Activated naive CD8-positive, alpha-beta T cell treated with anti-CD3 and anti-CD28 coated beads, Interleukin-2, amount 10 ng/mL, durations not matched to agents 7 days and 5 days (primary cell): ENCODE data around the gene CORO1C. TPM values are rescaled to one million over a fixed set of nuclear protein-coding genes. Genes with fewer than 3 reads are reported as not detected.

Source experiments
- ATAC-seq: fragments of 150-1000 bp; cut with Tn5 transposase; one replicate; pipeline ENCODE4 v1.10.0; 2021; ENCODE audit warnings: low read depth, moderate library complexity
- POLR2A ChIA-PET: fragments of 350-600 bp; sonication (Branson Sonifier 250); formaldehyde crosslinking; loops from one replicate; lab custom pipeline; 2021; ENCODE audit warnings: antibody characterized with exemption; lab: Charles Lee
- DNase-seq: peaks from one replicate; pipeline ENCODE4 v3.0.0; 2021
- H3K27ac Mint-ChIP-seq: one replicate; pipeline ENCODE4 v1.8.0; 2022; ENCODE audit warnings: mild to moderate bottlenecking, mixed read lengths
- H3K27me3 Mint-ChIP-seq: one replicate; pipeline ENCODE4 v1.8.0; 2022; ENCODE audit warnings: mild to moderate bottlenecking, moderate library complexity, mixed read lengths
- H3K36me3 Mint-ChIP-seq: one replicate; pipeline ENCODE4 v1.8.0; 2021; ENCODE audit warnings: mild to moderate bottlenecking, mixed read lengths
- H3K4me1 Mint-ChIP-seq: one replicate; pipeline ENCODE4 v1.8.0; 2021; ENCODE audit warnings: mixed read lengths
- H3K4me3 Mint-ChIP-seq: one replicate; pipeline ENCODE4 v1.8.0; 2022; ENCODE audit warnings: mild to moderate bottlenecking, moderate library complexity, mixed read lengths
- H3K9me3 Mint-ChIP-seq: one replicate; pipeline ENCODE4 v1.8.0; 2021; ENCODE audit warnings: mixed read lengths
- total RNA-seq, 2 experiments: library from RNA; stranded (reverse); gene quantifications; one replicate each; pipeline ENCODE4 v1.2.3, GENCODE V29; 2021

The CORO1C gene
- total RNA-seq, 2 experiments from 2014 or later = 47.4 to 53.7 TPM

- no peak overlapping the region for H3K27ac Mint-ChIP-seq
- peaks cover 2% of the 10 kb centered on the region for H3K36me3 Mint-ChIP-seq
- no peak for DNase-seq
- POLR2A ChIA-PET = no interaction called here
- H3K4me1 Mint-ChIP-seq = peaks cover 50% of the 10 kb centered on the region
- H3K9me3 Mint-ChIP-seq = no peaks in the 10 kb centered on the region
- H3K27me3 Mint-ChIP-seq = no peaks in the 10 kb centered on the region
- no peak overlapping the region for H3K4me3 Mint-ChIP-seq
- ATAC-seq = no peak
Measured at GRCh38 chr12:108727868-108728735, 3.2 kb downstream of the CORO1C start.

- Mint-ChIP-seq H3K36me3 (peaks cover 2% of the 10 kb centered on the region), H3K4me1 (peaks cover 51% of the 10 kb centered on the region), H3K27me3 (no peaks in the 10 kb centered on the region), H3K27ac (no peak overlapping the region), H3K4me3 (no peak overlapping the region), H3K9me3 (no peaks in the 10 kb centered on the region)
- ATAC-seq = no peak
- no peak for DNase-seq
- POLR2A ChIA-PET = no interaction called here
Measured at GRCh38 chr12:108727161-108727560, 4.2 kb downstream of the CORO1C start.

GRCh38 chr12:108724890-108725151 is 6.5 kb downstream of the CORO1C start:
- POLR2A ChIA-PET = no interaction called here
- no peaks in the 10 kb centered on the region for H3K27me3 Mint-ChIP-seq
- peaks cover 2% of the 10 kb centered on the region for H3K36me3 Mint-ChIP-seq
- no peak overlapping the region for H3K4me3 Mint-ChIP-seq
- DNase-seq (no peak), ATAC-seq (no peak)
- no peaks in the 10 kb centered on the region for H3K9me3 Mint-ChIP-seq
- peaks cover 43% of the 10 kb centered on the region for H3K4me1 Mint-ChIP-seq
- H3K27ac Mint-ChIP-seq = no peak overlapping the region

GRCh38 chr12:108724054-108724889 is 7.0 kb downstream of the CORO1C start:
- ATAC-seq (no peak), DNase-seq (no peak)
- no peak overlapping the region for H3K27ac Mint-ChIP-seq
- no peaks in the 10 kb centered on the region for H3K9me3 Mint-ChIP-seq
- POLR2A ChIA-PET = no interaction called here
- no peak overlapping the region for H3K4me3 Mint-ChIP-seq
- H3K36me3 Mint-ChIP-seq = no peaks in the 10 kb centered on the region
- peaks cover 37% of the 10 kb centered on the region for H3K4me1 Mint-ChIP-seq
- H3K27me3 Mint-ChIP-seq = no peaks in the 10 kb centered on the region

- DNase-seq (no peak), ATAC-seq (no peak)
- Mint-ChIP-seq H3K27ac (no peak overlapping the region), H3K36me3 (no peaks in the 10 kb centered on the region), H3K9me3 (no peaks in the 10 kb centered on the region), H3K4me3 (no peak overlapping the region), H3K4me1 (peaks cover 29% of the 10 kb centered on the region), H3K27me3 (no peaks in the 10 kb centered on the region)
- POLR2A ChIA-PET = no interaction called here
Measured at GRCh38 chr12:108722992-108723766, 8.1 kb downstream of the CORO1C start.

- no peak for ATAC-seq
Measured at GRCh38 chr12:108722463-108722862, 8.9 kb downstream of the CORO1C start.

GRCh38 chr12:108721824-108722223 is 9.5 kb downstream of the CORO1C start:
- peaks cover 22% of the 10 kb centered on the region for H3K4me1 Mint-ChIP-seq
- H3K27ac Mint-ChIP-seq = no peak overlapping the region
- ATAC-seq = no peak
- H3K36me3 Mint-ChIP-seq = peaks cover 3% of the 10 kb centered on the region
- no peak overlapping the region for H3K4me3 Mint-ChIP-seq
- no peaks in the 10 kb centered on the region for H3K9me3 Mint-ChIP-seq
- no peaks in the 10 kb centered on the region for H3K27me3 Mint-ChIP-seq
- POLR2A ChIA-PET = no interaction called here
- no peak for DNase-seq

More at GRCh38 chr12:108722463-108722862, 8.9 kb downstream of the CORO1C start:
- no peak for DNase-seq
- Mint-ChIP-seq H3K27ac (no peak overlapping the region), H3K4me3 (no peak overlapping the region), H3K36me3 (no peaks in the 10 kb centered on the region), H3K4me1 (peaks cover 27% of the 10 kb centered on the region), H3K9me3 (no peaks in the 10 kb centered on the region), H3K27me3 (no peaks in the 10 kb centered on the region)
- POLR2A ChIA-PET = no interaction called here

- ATAC-seq (no peak), DNase-seq (no peak)
- Mint-ChIP-seq H3K4me3 (no peak overlapping the region), H3K36me3 (peaks cover 8% of the 10 kb centered on the region), H3K27ac (no peak overlapping the region), H3K27me3 (no peaks in the 10 kb centered on the region), H3K9me3 (no peaks in the 10 kb centered on the region), H3K4me1 (peaks cover 22% of the 10 kb centered on the region)
- POLR2A ChIA-PET = no interaction called here
Measured at GRCh38 chr12:108720757-108721514, 10.4 kb downstream of the CORO1C start.

GRCh38 chr12:108717243-108717642 is 14.1 kb downstream of the CORO1C start:
- H3K4me3 Mint-ChIP-seq = no peak overlapping the region
- no peaks in the 10 kb centered on the region for H3K27me3 Mint-ChIP-seq
- DNase-seq (no peak), ATAC-seq (no peak)
- no peak overlapping the region for H3K27ac Mint-ChIP-seq
- POLR2A ChIA-PET = no interaction called here
- H3K36me3 Mint-ChIP-seq = peaks cover 8% of the 10 kb centered on the region
- H3K9me3 Mint-ChIP-seq = no peaks in the 10 kb centered on the region
- H3K4me1 Mint-ChIP-seq = no peaks in the 10 kb centered on the region

- Mint-ChIP-seq H3K27ac (no peak overlapping the region), H3K36me3 (peaks cover 9% of the 10 kb centered on the region), H3K4me1 (peaks cover 5% of the 10 kb centered on the region), H3K9me3 (no peaks in the 10 kb centered on the region), H3K27me3 (no peaks in the 10 kb centered on the region), H3K4me3 (no peak overlapping the region)
- ATAC-seq (no peak), DNase-seq (no peak)
- POLR2A ChIA-PET = no interaction called here
Measured at GRCh38 chr12:108714866-108715265, 16.5 kb downstream of the CORO1C start.

- ATAC-seq (no peak), DNase-seq (no peak)
- Mint-ChIP-seq H3K9me3 (no peaks in the 10 kb centered on the region), H3K27me3 (no peaks in the 10 kb centered on the region), H3K4me1 (peaks cover 5% of the 10 kb centered on the region), H3K27ac (no peak overlapping the region), H3K36me3 (peaks cover 9% of the 10 kb centered on the region), H3K4me3 (no peak overlapping the region)
- POLR2A ChIA-PET = no interaction called here
Measured at GRCh38 chr12:108713471-108713870, 17.8 kb downstream of the CORO1C start.

GRCh38 chr12:108712925-108713203 is 18.5 kb downstream of the CORO1C start:
- peaks cover 3% of the 10 kb centered on the region for H3K27me3 Mint-ChIP-seq
- no peak overlapping the region for H3K27ac Mint-ChIP-seq
- peaks cover 9% of the 10 kb centered on the region for H3K36me3 Mint-ChIP-seq
- DNase-seq (no peak), ATAC-seq (no peak)
- POLR2A ChIA-PET = no interaction called here
- H3K9me3 Mint-ChIP-seq = no peaks in the 10 kb centered on the region
- H3K4me1 Mint-ChIP-seq = peaks cover 5% of the 10 kb centered on the region
- H3K4me3 Mint-ChIP-seq = no peak overlapping the region
